GM12865 (cell line): ENCODE measurements around the gene TARBP1.
"Not testable (repeated sequence)": the region's sequence is repeated elsewhere in the genome, so short reads cannot be mapped to it uniquely, and the experiment has no call there.

Source experiments
- DNase-seq: peaks from one replicate; pipeline ENCODE4 v3.0.0; 2010; ENCODE audit warnings: low read depth
- H3K4me3 ChIP-seq: 2 replicates; pipeline ENCODE4 v1.5.1; 2011; ENCODE audit warnings: mild to moderate bottlenecking, low read depth, low read length, control low read depth
- TF ChIP-seq, protein P1 (sequence below): IDR thresholded peaks from 2 replicates; pipeline ENCODE4 v1.5.1; 2011; ENCODE audit warnings: low read length, control low read depth, low read depth, inconsistent platforms; ENCODE audit not compliant: insufficient read depth; ENCODE audit errors: missing control alignments

Gene TARBP1

DNA sequence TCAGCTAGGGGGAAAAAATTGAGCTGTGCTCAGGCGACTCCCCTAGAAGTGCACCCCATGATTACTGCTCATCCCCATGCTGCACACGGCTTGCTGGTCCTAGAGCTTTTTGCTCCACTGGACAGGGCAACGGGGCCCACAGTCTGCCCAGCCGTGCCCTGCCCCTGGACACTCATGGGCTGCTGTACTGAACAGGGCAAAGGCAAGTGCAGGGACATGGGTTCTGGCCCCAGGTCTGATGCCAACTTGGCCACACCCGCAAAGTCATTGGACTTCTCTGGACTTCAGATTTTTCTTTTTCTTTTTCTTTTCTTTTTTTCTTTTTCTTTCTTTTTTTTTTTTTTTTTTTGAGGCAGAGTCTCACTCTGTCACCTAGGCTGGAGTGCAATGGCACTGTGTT lies 42.9 kb upstream of the TARBP1 start:
- no peak overlapping the region for H3K4me3 ChIP-seq
- TF ChIP-seq, protein P1, sequence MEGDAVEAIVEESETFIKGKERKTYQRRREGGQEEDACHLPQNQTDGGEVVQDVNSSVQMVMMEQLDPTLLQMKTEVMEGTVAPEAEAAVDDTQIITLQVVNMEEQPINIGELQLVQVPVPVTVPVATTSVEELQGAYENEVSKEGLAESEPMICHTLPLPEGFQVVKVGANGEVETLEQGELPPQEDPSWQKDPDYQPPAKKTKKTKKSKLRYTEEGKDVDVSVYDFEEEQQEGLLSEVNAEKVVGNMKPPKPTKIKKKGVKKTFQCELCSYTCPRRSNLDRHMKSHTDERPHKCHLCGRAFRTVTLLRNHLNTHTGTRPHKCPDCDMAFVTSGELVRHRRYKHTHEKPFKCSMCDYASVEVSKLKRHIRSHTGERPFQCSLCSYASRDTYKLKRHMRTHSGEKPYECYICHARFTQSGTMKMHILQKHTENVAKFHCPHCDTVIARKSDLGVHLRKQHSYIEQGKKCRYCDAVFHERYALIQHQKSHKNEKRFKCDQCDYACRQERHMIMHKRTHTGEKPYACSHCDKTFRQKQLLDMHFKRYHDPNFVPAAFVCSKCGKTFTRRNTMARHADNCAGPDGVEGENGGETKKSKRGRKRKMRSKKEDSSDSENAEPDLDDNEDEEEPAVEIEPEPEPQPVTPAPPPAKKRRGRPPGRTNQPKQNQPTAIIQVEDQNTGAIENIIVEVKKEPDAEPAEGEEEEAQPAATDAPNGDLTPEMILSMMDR: no peak
- DNase-seq: no peak

DNA sequence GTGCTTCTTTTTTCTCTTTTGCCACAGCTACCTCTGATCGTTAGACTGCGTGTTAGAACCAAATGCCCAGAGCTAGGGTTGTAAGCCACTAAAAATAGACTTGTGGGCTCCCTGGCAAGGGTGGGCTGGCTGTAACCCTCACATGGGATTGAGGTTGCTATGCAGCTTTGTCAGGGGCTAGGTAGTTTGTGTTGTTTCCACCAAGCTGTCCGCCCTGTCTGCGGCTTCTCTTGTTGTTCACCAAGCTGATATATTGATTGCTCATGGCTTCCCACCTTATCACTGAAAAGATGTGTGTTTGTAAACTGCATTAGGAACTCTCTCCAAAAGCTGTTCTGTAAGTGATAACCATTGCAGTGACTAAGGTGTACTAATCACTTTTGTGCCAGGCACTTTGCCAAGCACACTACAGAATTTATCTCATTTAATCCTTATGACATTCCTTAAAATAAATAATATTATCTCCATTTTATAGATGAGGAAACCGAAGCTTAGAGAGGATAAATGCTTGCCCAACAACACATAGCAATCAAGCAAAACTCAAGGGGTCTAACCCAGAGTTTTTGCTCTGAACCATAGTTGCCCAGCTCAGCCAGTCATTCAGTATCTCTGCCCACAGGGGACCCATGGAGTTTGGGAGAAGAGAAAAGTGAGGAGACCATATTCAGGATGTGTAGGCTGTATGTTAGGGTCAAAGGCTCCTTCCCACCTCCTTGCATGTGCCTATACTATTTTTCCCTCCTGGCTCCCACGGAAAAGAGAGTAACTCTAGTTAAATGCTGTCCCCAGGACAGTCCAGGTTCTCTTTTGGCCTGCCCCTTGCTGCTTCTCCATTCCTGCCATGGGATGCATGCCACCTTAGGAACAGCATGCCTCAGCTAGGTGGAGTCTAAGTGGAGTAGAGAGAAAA lies 42.2 kb upstream of the TARBP1 start:
- TF ChIP-seq, protein P1: no peak
- no peak for DNase-seq

DNA sequence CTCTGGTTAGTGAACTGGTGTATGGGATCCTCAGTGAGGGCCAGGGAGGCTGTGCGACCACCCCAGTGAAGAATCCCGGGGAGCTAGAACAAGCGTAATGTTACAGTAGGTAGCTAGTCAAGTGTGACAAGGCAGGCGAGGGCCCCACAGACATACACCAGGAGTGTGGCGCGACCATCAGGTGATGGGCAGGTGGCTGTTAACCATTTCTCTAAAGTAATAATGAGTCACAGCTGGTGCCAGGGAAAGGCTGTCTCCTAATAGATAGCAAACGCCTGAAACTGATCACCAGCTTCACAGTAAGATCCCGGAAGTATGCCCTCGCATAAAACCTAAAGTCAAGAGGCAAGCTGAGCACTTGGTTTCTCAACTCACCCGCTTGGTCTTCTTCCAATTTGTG lies 40.5 kb upstream of the TARBP1 start:
- TF ChIP-seq, protein P1: no peak
- H3K4me3 ChIP-seq: no peak overlapping the region
- no peak for DNase-seq

More for the DNA sequence above, 42.2 kb upstream of the TARBP1 start:
- H3K4me3 ChIP-seq: no peak overlapping the region

DNA sequence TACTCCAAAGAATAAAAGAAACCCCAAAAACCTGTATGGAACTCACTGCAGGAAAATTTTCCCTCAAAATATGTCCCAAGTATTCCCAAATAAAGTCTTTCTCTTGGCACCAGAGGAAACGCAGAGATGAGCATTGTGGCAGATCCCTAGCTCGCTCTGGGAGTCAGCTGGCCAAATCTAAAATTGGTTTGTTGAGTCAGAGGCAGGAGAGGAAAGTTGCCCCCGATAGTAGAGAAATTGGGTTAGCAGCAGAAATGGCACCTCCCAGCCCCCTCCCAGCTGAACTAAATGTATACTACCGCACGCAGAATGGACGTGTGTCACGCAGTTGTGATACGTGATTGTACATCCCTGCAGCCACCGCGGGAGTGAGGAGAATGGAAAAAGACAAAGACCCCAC lies 39.9 kb upstream of the TARBP1 start:
- DNase-seq: no peak
- no peak overlapping the region for H3K4me3 ChIP-seq
- TF ChIP-seq, protein P1: no peak

DNA sequence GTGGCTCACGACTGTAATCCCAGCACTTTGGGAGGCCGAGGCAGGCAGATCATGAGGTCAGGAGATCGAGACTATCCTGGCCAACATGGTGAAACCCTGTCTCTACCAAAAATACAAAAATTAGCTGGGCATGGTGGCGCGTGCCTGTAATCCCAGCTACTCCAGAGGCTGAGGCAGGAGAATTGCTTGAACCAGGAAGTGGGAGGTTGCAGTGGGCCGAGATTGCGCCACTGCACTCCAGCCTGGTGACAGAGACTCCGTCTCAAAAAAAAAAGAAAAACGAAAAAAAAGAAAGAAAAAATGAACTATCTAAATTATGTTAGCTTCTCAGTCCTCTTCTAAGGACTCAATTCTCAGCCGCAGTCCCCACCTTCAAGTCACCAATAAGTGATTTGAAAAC lies 39.1 kb upstream of the TARBP1 start:
- not testable (repeated sequence) for DNase-seq, H3K4me3 ChIP-seq

DNA sequence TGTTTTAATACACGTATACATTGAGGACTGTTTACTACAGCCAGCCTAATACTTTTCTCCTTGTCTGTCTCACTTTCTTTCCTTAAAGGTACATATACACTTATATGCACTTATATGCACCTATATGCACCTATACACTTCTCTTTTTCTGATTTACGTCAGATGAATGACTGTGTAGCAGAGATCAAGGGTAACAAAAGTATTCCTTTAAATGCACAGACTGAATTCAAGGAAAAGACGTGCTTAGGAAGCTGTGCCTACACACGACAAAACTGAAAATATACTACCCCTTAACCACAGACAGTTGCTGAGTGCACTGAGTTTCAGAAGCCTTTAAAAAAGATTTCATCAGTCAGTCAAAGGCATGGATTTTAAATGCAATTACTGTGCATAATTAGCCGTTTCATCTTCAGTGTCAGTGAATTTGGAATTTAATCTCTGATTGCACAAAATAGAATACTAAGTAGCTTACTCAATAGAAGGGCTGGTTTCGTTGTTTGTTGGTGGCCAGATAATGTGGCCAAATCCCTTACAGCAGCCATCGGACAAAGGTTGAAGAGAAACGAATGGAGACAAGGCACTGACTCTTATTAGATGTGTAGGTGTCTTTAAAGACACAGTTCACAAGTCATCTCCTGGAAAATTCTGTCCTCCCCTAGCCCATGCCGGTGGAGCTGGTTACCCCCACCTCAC lies 38.3 kb upstream of the TARBP1 start:
- DNase-seq: no peak
- TF ChIP-seq, protein P1: no peak
- H3K4me3 ChIP-seq: no peak overlapping the region

DNA sequence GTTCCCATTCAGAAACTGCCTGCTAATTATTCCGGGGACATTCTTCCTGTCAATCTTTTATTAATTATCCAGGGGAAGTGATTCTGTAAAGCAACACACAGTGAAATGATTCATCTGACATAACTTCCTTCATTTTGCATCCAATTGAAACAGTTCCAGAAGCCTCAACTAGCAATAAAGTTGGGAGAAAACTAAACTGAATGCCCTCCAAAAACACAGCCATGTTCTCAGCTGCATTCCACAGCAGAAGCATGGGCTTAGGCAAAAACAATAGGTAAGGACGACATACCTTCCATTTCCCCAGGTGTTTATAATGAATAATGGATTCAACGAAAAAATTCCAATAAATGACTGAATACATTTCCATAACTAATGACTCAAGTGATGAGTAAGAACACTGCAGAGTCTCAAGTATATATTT lies 36.9 kb upstream of the TARBP1 start:
- TF ChIP-seq, protein P1: no peak
- no peak overlapping the region for H3K4me3 ChIP-seq
- no peak for DNase-seq
